Measurements from ENCODE around the gene ZNF710. TPM values are rescaled to one million over a fixed set of nuclear protein-coding genes. Genes with fewer than 3 reads are reported as not detected.

The ZNF710 gene
- total and polyA plus RNA-seq, 2 of the 4 experiments (the other 2 are of a cell fraction), result 7.6 to 8.2 TPM

DNA sequence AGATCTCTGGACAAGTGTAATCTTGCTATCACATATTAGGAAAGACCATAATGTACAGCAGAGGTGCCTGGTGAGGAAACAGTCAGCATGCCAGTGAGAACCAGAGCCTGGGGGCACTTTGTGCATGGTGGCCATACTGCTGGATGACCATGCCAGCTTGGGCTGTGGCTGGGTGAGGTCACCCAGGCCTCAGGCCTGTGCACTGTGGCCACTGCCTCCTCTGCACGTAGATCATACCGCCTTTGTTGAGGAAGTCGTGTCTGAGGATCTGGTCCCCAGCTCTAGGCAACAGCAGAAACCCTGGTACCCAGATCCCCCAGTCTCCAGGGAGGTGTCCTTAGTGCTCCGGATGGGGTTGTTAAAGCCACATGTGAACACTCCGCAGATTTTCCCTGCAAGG is 38.9 kb downstream of the ZNF710 start:
- no peak overlapping the region for H3K9ac ChIP-seq (ENCODE audit: low read depth, low read length)
- H3K9me1 ChIP-seq (ENCODE audit: insufficient read depth, low read length), result peaks cover 28% of the 10 kb centered on the region
- dilution Hi-C loops (cut with HindIII; ENCODE audit: low sequenced_read_pairs, unreplicated experiment) (no loop called here), intact Hi-C loops (cut with micrococcal nuclease) (no loop called here), in situ Hi-C loops (cut with MboI; ENCODE audit: low sequenced_read_pairs) (no loop called here)
- no peak for DNase-seq
- no peak overlapping the region for H2BK15ac ChIP-seq (ENCODE audit: low read depth, low read length)
- H4K20me1 ChIP-seq (ENCODE audit: insufficient read depth, low read length), result peaks cover 7% of the 10 kb centered on the region
- no peak overlapping the region for H2AK5ac ChIP-seq (ENCODE audit: low read depth, low read length)
- H2BK120ac ChIP-seq (ENCODE audit: low read depth, low read length), result no peak overlapping the region
- H3K18ac ChIP-seq (ENCODE audit: low read depth, low read length), result no peak overlapping the region
- ChIA-PET POLR2A (ENCODE audit: unreplicated experiment) (no interaction called here), CTCF (no interaction called here)
- H3K79me1 ChIP-seq (ENCODE audit: low read depth in 1 of 2, low read length in 2 of 2), result peaks cover 36 to 69% of the 10 kb centered on the region in 2 experiments
- H3K27ac ChIP-seq (ENCODE audit: insufficient read depth, low read length), result no peak overlapping the region
- no peak overlapping the region for H2AFZ ChIP-seq (replicated peaks; ENCODE audit: low read length, poor library complexity)
- H3K9me3 ChIP-seq (ENCODE audit: control insufficient read depth, insufficient read depth, low read length), result no peaks in the 10 kb centered on the region
- H3K36me3 ChIP-seq (ENCODE audit: control insufficient read depth, insufficient read depth, low read length), result no peaks in the 10 kb centered on the region
- no peak overlapping the region for H4K8ac ChIP-seq (ENCODE audit: low read depth in 2 of 2, low read length in 2 of 2)
- no TSS peak for BruUV-seq (replicated peaks)
- H3K4me1 ChIP-seq (ENCODE audit: control insufficient read depth, insufficient read depth, low read length), result peaks cover 21% of the 10 kb centered on the region
- ATAC-seq (ENCODE audit: low read depth), result no peak
- no peak for TF ChIP-seq MAFK (IDR thresholded peaks at IDR 0.05; ENCODE audit: low read depth, low read length)
- no peak for TF ChIP-seq CEBPB (IDR thresholded peaks at IDR 0.05; ENCODE audit: low read depth, low read length)
- TF ChIP-seq, protein P1, sequence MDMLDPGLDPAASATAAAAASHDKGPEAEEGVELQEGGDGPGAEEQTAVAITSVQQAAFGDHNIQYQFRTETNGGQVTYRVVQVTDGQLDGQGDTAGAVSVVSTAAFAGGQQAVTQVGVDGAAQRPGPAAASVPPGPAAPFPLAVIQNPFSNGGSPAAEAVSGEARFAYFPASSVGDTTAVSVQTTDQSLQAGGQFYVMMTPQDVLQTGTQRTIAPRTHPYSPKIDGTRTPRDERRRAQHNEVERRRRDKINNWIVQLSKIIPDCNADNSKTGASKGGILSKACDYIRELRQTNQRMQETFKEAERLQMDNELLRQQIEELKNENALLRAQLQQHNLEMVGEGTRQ (IDR thresholded peaks at IDR 0.05; ENCODE audit: low read depth, low read length), result no peak
- no peak for TF ChIP-seq RCOR1 (IDR thresholded peaks at IDR 0.05; ENCODE audit: insufficient replicate concordance, low read length)
- TF ChIP-seq CHD1 (IDR thresholded peaks at IDR 0.05; ENCODE audit: low read depth, low read length), result no peak
- no peak for TF ChIP-seq FOS (IDR thresholded peaks at IDR 0.05; ENCODE audit: low read depth, low read length)
- no peak for TF ChIP-seq MAZ (IDR thresholded peaks at IDR 0.05; ENCODE audit: borderline replicate concordance, low read depth, low read length)
- TF ChIP-seq RAD21 (IDR thresholded peaks at IDR 0.05; ENCODE audit: low read length), result no peak
- TF ChIP-seq, protein P2, sequence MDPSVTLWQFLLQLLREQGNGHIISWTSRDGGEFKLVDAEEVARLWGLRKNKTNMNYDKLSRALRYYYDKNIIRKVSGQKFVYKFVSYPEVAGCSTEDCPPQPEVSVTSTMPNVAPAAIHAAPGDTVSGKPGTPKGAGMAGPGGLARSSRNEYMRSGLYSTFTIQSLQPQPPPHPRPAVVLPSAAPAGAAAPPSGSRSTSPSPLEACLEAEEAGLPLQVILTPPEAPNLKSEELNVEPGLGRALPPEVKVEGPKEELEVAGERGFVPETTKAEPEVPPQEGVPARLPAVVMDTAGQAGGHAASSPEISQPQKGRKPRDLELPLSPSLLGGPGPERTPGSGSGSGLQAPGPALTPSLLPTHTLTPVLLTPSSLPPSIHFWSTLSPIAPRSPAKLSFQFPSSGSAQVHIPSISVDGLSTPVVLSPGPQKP (IDR thresholded peaks at IDR 0.05; ENCODE audit: borderline replicate concordance, low read depth, low read length), result no peak
- no peak for TF ChIP-seq RFX5 (IDR thresholded peaks at IDR 0.05; ENCODE audit: low read depth, low read length)
- no peak for TF ChIP-seq SMC3 (IDR thresholded peaks at IDR 0.05; ENCODE audit: low read depth, low read length)
- TF ChIP-seq BHLHE40 (IDR thresholded peaks at IDR 0.05; ENCODE audit: low read depth, low read length), result no peak
- no peak for TF ChIP-seq MXI1 (IDR thresholded peaks at IDR 0.05; ENCODE audit: borderline replicate concordance, low read depth, low read length)
- TF ChIP-seq, protein P3, sequence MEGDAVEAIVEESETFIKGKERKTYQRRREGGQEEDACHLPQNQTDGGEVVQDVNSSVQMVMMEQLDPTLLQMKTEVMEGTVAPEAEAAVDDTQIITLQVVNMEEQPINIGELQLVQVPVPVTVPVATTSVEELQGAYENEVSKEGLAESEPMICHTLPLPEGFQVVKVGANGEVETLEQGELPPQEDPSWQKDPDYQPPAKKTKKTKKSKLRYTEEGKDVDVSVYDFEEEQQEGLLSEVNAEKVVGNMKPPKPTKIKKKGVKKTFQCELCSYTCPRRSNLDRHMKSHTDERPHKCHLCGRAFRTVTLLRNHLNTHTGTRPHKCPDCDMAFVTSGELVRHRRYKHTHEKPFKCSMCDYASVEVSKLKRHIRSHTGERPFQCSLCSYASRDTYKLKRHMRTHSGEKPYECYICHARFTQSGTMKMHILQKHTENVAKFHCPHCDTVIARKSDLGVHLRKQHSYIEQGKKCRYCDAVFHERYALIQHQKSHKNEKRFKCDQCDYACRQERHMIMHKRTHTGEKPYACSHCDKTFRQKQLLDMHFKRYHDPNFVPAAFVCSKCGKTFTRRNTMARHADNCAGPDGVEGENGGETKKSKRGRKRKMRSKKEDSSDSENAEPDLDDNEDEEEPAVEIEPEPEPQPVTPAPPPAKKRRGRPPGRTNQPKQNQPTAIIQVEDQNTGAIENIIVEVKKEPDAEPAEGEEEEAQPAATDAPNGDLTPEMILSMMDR (conservative IDR thresholded peaks at IDR 0.05; ENCODE audit: low read depth, low read length), result no peak
- WGBS, 2 experiments (ENCODE audit: extremely low coverage in 2 of 2, insufficient read length in 1 of 2), result 67% methylated on average over 1 of the region's 5 CpGs; no CpG with 5 or more reads in 1 of the 2 experiments
- H3K23ac ChIP-seq (ENCODE audit: low read depth, low read length), result no peak overlapping the region
- H4K5ac ChIP-seq (ENCODE audit: low read depth, low read length), result no peak overlapping the region
- no peaks in the 10 kb centered on the region for H3K27me3 ChIP-seq (ENCODE audit: control insufficient read depth, insufficient read depth, low read length)
- no peak overlapping the region for H3K4me2 ChIP-seq (ENCODE audit: low read depth, low read length)
- H3K14ac ChIP-seq (replicated peaks; ENCODE audit: low read depth, low read length), result no peak overlapping the region
- H2AK9ac ChIP-seq (replicated peaks; ENCODE audit: low read depth, low read length, poor library complexity), result no peak overlapping the region
- H3K4ac ChIP-seq (ENCODE audit: low read depth, low read length), result no peak overlapping the region
- no peak overlapping the region for H3K56ac ChIP-seq (ENCODE audit: extremely low read depth, insufficient read depth, low read length)
- H2BK5ac ChIP-seq (ENCODE audit: low read depth, low read length, poor library complexity, severe bottlenecking), result no peak overlapping the region
- H4K91ac ChIP-seq (ENCODE audit: insufficient read depth, low read depth, low read length), result no peak overlapping the region
- H3K4me3 ChIP-seq (ENCODE audit: insufficient read depth, low read depth, low read length), result no peak overlapping the region
- no peak overlapping the region for H2BK20ac ChIP-seq (ENCODE audit: low read depth, low read length)
